ENCODE data around the gene BTBD7.

Gene BTBD7

GRCh38 chr14:93230539-93230938, 102.3 kb downstream of the BTBD7 start:
- ChIA-PET CTCF (interaction anchor here (2.0 kb wide), 1 partner anchor 117 kb away, joined by 8 read pairs; no protein-coding TSS in a partner anchor), POLR2A (interaction anchor here (1.3 kb wide), 1 partner anchor 23 kb away, joined by 3 read pairs; the partner anchor contains the start of genes GON7 and UBR7)
- TF ChIP-seq, protein P1, sequence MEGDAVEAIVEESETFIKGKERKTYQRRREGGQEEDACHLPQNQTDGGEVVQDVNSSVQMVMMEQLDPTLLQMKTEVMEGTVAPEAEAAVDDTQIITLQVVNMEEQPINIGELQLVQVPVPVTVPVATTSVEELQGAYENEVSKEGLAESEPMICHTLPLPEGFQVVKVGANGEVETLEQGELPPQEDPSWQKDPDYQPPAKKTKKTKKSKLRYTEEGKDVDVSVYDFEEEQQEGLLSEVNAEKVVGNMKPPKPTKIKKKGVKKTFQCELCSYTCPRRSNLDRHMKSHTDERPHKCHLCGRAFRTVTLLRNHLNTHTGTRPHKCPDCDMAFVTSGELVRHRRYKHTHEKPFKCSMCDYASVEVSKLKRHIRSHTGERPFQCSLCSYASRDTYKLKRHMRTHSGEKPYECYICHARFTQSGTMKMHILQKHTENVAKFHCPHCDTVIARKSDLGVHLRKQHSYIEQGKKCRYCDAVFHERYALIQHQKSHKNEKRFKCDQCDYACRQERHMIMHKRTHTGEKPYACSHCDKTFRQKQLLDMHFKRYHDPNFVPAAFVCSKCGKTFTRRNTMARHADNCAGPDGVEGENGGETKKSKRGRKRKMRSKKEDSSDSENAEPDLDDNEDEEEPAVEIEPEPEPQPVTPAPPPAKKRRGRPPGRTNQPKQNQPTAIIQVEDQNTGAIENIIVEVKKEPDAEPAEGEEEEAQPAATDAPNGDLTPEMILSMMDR (IDR thresholded peaks at IDR 0.05; ENCODE audit: control extremely low read depth, extremely low read depth, low read depth, missing control alignments): no peak
- DNase-seq (ENCODE audit: extremely low spot score): no peak

DNA sequence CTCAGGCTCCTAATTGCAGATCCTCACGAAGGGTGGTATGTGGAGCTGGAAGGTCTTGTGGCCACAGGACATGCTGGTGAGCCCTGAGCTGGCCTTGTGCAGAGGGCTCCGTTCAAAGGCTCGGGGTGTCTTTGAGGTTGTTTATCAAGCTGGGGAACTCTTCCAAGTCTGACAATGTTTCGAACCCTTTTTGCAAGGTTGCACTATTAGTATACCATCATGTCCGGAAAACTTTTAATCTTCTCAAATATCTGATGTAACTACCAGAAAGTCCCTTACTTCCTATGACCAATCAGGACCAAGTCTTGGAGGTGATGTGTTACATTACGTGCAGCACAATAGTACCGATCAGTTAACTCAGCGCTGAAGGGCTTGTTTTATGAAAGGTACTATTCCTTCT, 104.3 kb downstream of the BTBD7 start:
- no peak for DNase-seq (ENCODE audit: extremely low spot score)
- TF ChIP-seq, protein P1 (IDR thresholded peaks at IDR 0.05; ENCODE audit: control extremely low read depth, extremely low read depth, low read depth, missing control alignments): no peak
- ChIA-PET CTCF (no interaction called here), POLR2A (no interaction called here)

DNA sequence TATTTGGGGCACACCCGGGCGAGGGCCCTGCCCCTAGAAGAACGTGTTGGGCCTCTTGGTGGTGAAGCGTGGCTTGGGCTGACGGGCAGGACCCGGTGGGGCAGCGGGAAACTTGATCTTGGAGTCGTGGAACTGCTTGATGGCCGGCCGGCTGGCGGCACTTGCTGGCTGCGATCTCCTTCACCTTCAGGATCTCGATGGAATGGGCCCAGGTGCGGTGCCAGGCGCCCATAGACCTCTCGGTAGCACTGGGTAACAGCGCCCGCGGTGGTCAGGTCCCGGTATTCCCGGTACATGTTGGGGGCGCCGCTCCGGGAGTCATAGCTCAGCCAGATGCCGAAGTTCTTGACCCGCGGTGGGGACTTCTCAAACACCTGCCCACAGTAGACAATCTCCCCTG, 109.3 kb downstream of the BTBD7 start:
- TF ChIP-seq, protein P1 (IDR thresholded peaks at IDR 0.05; ENCODE audit: control extremely low read depth, extremely low read depth, low read depth, missing control alignments): no peak
- CTCF ChIA-PET: no interaction called here
- POLR2A ChIA-PET: no interaction called here
- DNase-seq (ENCODE audit: extremely low spot score): no peak

DNA sequence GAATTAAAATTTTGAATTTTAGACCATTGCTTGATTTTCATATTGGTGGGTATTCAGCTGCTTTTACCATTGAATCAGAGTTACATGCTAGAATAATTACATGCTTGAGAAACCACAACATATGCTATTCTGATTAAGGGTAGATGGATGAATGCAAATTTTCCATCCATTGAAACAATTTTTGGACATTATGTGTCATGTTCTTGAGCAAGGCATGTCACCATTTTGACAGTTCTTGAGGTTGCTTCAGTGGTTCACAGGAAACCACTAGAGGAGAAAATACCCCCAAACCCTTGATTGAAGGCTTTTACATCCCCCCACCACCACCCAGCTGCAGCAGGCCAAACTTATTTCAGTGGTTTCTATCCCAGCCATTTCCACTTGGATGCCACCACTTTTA, 112.3 kb downstream of the BTBD7 start:
- TF ChIP-seq, protein P1 (IDR thresholded peaks at IDR 0.05; ENCODE audit: control extremely low read depth, extremely low read depth, low read depth, missing control alignments): no peak
- POLR2A ChIA-PET: no interaction called here
- no peak for DNase-seq (ENCODE audit: extremely low spot score)
- CTCF ChIA-PET: no interaction called here

DNA sequence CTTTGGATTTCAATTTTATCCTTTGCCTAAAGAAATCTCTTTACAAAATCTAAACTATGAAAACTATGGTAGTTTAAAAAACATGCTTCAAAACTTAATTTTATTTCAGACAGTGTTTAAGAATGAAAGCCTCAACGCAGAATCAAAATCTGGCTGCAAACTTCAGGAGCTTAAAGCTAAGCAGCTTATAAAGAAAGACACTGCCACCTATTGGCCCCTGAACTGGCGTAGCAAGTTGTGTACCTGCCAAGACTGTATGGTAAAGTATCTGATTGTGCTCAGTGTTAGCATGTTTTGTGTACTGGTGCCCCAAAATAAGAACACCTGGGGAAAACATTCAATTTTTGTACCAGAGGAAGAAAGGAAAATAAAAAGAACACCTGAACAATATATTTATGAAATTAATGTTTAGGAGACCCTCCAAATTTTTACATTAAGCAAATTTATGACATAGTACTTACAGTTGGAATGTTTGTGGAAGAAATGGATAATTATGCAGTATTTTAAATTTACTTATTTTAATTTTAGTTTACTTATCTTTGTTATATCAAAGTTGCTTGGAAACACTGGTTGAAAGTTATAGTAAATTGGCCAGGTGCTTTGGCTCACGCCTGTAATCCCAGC, 113.6 kb downstream of the BTBD7 start:
- POLR2A ChIA-PET: no interaction called here
- CTCF ChIA-PET: interaction anchor here (0.6 to 1.3 kb wide), 13 partner anchors 8 to 327 kb away, joined by 3 to 15 read pairs (median 3); partner anchors contain the start of genes GON7 and UBR7
- TF ChIP-seq, protein P1 (IDR thresholded peaks at IDR 0.05; ENCODE audit: control extremely low read depth, extremely low read depth, low read depth, missing control alignments): peak; percentile 80
- DNase-seq (ENCODE audit: extremely low spot score): peak; percentile 63

GRCh38 chr14:93214598-93214997, 118.2 kb downstream of the BTBD7 start:
- CTCF ChIA-PET: no interaction called here
- POLR2A ChIA-PET: no interaction called here
- DNase-seq (ENCODE audit: extremely low spot score): no peak
- TF ChIP-seq, protein P1 (IDR thresholded peaks at IDR 0.05; ENCODE audit: control extremely low read depth, extremely low read depth, low read depth, missing control alignments): no peak

Measured in GM10248 (cell line).